ENCODE data around the gene DBNL. TPM values are rescaled to one million over a fixed set of nuclear protein-coding genes. Genes with fewer than 3 reads are reported as not detected.
"Not testable (repeated sequence)": the region's sequence is repeated elsewhere in the genome, so short reads cannot be mapped to it uniquely, and the experiment has no call there.

DBNL gene
- total RNA-seq (100 to 1,000 TPM in 1 of 2 donors, 10 to 100 TPM in 1; 91.1 to 104 TPM), total RNA-seq (208 to 280 reads per million in 2 donors)

DNA sequence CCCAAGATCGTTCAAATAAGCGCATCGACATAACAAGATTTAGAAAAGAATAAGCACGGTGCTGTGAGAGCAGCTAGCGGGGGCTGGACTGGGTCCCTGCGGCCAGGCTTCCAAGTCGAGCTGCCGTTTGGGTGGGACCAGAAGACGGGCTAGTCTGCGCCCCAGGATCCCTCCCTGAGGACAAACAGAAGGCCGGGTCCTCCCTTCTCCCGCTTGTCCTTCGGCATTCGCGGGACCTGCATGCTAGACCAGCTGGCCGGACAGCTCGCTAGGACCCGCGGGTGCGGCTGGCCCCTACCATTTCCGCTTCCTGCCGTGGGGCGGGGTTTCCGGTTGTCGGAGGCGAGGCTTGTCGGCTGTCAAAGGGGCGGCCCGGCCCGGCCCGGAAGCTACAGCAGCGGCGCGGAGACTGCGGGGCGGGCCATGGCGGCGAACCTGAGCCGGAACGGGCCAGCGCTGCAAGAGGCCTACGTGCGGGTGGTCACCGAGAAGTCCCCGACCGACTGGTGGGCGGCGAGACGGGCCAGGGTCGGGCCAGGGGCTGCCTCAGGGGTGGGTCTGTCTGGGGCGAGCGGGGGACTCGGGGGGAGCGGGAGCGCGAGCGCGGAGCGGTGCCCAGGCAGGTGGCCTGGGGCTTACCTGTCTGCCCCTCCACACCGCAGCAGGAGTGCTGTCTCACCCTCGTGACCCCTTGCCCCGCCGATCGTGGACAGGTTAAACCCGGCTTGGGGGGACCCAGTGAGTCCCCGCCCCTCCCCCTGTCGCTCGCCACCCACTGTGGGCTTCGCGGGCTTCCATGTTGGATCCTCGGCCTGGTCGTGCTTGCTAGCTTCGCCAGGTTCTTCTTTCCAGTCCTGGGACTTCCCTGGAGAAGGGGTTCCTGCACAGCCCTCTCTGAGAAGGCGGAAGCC, at the start of gene DBNL:
Gene DBNL (plus strand): TSS at position 388 of the 911 bp plus-strand sequence. CDS start 36 bp downstream, at position 424.
- Mint-ChIP-seq H3K36me3 (ENCODE audit: low read depth) (peaks cover 4% of the 10 kb centered on the region), H3K27ac (peak within 1 kb of the TSS; percentile 99), H3K4me1 (peaks cover 40% of the 10 kb centered on the region), H3K4me3 (peak within 1 kb of the TSS; percentile 95), H3K27me3 (no peaks in the 10 kb centered on the region)
- ATAC-seq (peak; percentile 65), DNase-seq (peak; percentile 78 to 82 (median 80))
- no peaks in the 10 kb centered on the region for H3K9me3 ChIP-seq (ENCODE audit: control insufficient read depth, low read length, poor library complexity, severe bottlenecking)

DNA sequence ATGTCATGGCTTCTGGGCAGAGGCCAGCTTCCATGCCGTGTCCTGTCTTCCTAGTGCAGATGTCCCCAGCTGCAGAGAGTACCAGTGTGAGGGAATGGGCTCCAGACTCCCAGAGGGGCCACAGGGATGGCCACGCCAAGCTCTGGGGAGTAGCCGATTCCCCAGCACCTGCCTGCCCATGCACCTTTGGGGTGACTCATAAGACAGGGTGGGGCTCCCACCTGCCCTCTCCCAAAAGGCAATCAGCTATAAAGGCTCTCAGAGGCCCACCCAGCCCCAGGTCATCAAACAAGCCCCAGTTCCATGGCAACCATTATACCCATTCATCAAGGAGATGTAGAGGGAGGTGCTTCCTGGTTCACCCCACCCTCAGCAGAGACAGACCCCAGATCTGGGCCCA, 47.0 kb upstream of the DBNL start, which contains the start of gene SPDYE1:
Gene SPDYE1 (plus strand): TSS at position 366 of the 400 bp plus-strand sequence. CDS start 2,053 bp downstream, outside the sequence.
- not testable (repeated sequence) for H3K4me3 Mint-ChIP-seq; DNase-seq; H3K36me3 Mint-ChIP-seq (ENCODE audit: low read depth); H3K9me3 ChIP-seq (ENCODE audit: control insufficient read depth, low read length, poor library complexity, severe bottlenecking); H3K27ac Mint-ChIP-seq; H3K27me3 Mint-ChIP-seq; ATAC-seq; H3K4me1 Mint-ChIP-seq

DNA sequence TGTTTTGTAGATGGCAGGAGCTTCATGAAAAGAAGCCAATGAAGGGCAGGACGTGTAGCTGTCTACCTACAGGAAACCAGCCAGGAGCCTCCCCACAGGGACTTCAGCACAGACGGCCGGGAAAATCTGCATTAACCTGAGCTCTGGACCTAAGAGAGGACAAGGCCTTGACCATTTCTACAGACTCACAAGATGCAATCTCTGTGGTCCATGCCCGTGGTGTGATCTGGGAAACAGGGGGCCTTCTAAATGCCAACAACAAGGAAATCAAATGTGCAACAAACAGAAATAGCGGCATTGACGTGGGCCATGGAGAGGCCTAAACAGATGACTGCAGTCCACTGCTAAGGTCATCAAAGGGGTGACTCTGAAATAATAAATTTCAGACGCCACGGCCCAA, 32.4 kb upstream of the DBNL start:
- H3K36me3 Mint-ChIP-seq (ENCODE audit: low read depth); H3K4me3 Mint-ChIP-seq; H3K27me3 Mint-ChIP-seq; DNase-seq; H3K27ac Mint-ChIP-seq; H3K4me1 Mint-ChIP-seq; H3K9me3 ChIP-seq (ENCODE audit: control insufficient read depth, low read length, poor library complexity, severe bottlenecking); ATAC-seq: not testable (repeated sequence)

DNA sequence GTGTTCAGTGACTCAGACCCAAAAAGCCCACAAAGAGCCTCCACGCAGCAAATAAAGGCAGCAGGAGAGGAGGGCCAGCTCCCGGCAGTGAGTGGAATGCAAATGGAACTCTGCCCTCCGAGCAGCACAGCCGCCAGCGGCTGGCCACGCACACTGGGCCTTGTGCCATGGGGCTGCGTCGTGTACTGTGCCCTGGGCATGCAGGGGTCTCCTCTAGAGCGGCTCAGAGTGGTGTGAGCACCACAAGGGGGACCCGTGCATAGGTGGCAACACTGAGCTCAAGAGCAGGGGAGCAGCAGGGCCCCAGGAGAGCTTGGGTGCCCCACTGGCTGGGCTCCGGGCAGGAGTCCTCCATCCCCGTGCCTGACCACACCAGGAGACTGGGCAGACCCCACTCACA, 29.4 kb upstream of the DBNL start:
- DNase-seq; H3K4me1 Mint-ChIP-seq; H3K4me3 Mint-ChIP-seq; ATAC-seq; H3K9me3 ChIP-seq (ENCODE audit: control insufficient read depth, low read length, poor library complexity, severe bottlenecking); H3K27ac Mint-ChIP-seq; H3K27me3 Mint-ChIP-seq; H3K36me3 Mint-ChIP-seq (ENCODE audit: low read depth): not testable (repeated sequence)

DNA sequence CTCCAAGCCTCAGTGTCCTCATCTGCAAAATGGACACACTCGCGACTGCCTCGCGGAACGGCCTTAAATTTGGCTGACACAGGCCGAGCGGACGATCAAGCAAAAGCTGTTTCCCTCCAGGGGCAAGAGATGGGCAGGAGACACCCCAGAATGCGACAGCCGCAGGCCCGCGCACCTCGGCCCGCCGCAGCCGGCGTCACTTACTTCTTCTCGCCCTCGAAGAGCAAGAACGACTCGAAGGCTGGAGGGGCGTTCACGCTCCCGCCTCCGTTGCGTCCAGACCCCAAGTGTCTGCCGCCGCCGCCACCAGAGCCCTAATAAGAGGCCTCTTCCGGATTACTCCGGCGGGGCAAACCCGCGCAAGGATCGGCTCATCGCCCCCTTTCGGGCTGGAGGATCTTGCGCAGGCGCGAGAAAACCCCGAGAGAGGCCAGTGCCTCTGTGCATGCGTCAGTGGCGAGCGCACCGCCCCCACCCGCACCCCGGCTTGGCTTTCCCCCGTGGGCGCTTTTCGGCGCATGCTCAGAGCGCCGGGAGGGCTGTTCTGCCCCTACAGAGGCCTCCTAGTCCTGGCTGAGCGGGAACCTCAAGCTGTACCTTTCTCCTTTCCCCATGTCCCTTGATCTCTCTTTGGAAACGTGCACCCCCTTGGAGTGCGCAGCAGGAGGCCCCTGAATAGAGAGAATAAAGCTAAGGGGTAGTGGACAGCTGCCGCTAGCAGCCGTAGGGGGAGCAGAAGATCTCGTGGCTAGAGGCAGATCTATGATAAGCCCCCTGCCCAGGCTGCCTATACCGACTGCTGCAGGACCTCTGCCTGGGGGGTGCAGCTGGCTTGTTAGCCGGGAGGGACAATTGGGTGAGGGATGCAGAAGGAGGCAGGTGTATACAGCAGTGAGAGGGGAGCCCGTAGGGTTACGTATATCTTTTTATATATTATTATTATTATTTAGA, 25.4 kb upstream of the DBNL start:
- ATAC-seq: peak; percentile 94
- not testable (repeated sequence) for H3K36me3 Mint-ChIP-seq (ENCODE audit: low read depth)
- H3K4me3 Mint-ChIP-seq: peak overlapping the region; percentile 88

DNA sequence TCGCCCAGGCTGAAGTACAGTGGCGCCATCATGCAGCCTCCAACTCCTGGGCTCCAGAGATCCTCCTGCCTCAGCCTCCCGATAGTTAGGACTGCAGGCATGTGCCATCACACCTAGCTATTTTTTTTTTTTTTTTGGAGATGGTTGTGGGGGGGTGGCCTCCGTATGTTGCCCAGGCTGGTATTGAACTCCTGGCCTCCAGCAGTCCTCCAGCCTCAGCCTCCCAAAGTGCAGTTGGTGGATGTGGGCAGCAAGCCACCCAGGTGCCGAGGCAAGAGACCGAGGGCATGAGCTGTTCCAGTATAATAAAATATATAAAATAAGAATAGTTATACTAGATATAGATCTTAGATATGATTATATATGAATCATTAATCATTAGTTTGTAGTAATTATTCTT, 24.7 kb upstream of the DBNL start:
- H3K9me3 ChIP-seq (ENCODE audit: control insufficient read depth, low read length, poor library complexity, severe bottlenecking); H3K27ac Mint-ChIP-seq; ATAC-seq; H3K4me1 Mint-ChIP-seq; H3K27me3 Mint-ChIP-seq; H3K36me3 Mint-ChIP-seq (ENCODE audit: low read depth); H3K4me3 Mint-ChIP-seq; DNase-seq: not testable (repeated sequence)

More for the DNA sequence above, 25.4 kb upstream of the DBNL start:
- peak; percentile 98 to 100 (median 99) for DNase-seq
- not testable (repeated sequence) for H3K4me1 Mint-ChIP-seq; H3K27me3 Mint-ChIP-seq; H3K9me3 ChIP-seq (ENCODE audit: control insufficient read depth, low read length, poor library complexity, severe bottlenecking)
- H3K27ac Mint-ChIP-seq: peak overlapping the region; percentile 89

DNA sequence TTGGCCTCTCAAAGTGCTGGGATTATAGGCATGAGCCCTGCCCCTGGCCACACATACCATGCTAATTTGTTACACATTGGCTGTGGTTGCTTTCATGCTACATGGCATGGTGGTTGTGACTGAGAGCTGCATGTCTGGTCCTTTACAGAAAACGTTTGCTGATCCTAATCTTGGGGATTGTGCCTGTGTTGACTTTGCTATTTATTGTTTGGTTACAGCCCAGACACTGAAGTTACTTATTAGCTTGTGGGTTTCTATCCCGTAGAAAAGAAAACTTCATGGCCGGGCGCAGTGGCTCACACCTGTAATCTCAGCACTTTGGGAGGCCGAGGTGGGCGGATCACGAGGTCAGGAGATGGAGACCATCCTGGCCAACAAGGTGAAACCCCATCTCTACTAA, 22.4 kb upstream of the DBNL start:
- not testable (repeated sequence) for H3K36me3 Mint-ChIP-seq (ENCODE audit: low read depth); H3K27me3 Mint-ChIP-seq; H3K9me3 ChIP-seq (ENCODE audit: control insufficient read depth, low read length, poor library complexity, severe bottlenecking); H3K27ac Mint-ChIP-seq; DNase-seq; H3K4me1 Mint-ChIP-seq; H3K4me3 Mint-ChIP-seq; ATAC-seq

DNA sequence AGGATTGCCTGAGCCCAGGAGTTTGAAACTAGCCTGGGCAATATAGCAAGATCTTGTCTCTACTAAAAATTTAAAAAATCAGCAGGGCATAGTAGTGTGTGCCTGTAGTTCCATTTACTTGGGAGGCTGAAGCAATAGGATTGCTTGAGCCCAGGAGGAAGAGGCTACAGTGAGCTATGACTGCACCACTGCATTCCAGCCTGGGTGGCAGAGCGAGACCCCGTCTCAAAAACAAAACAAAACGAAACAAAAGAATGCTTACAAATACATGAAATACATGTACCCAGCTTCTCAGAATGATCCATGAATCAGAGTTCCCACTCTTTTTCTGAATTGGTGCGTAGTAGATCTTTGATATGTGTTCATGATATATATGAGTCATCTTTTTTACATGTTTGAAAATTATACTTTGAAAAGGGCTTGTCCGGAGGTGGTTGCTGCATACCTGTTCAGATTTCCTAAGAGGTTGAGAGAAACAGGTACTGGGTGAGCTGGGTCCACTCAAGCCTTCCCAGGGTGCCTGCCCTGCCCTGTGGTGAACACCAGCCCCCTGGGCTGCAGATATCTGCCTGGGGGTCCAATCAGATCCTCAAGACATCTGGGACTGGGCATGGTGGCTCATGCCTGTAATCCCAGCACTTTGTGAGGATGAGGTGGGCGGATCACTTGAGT, 21.6 kb upstream of the DBNL start:
- H3K9me3 ChIP-seq (ENCODE audit: control insufficient read depth, low read length, poor library complexity, severe bottlenecking); H3K4me3 Mint-ChIP-seq; DNase-seq; H3K4me1 Mint-ChIP-seq; H3K27me3 Mint-ChIP-seq; H3K27ac Mint-ChIP-seq; ATAC-seq; H3K36me3 Mint-ChIP-seq (ENCODE audit: low read depth): not testable (repeated sequence)

DNA sequence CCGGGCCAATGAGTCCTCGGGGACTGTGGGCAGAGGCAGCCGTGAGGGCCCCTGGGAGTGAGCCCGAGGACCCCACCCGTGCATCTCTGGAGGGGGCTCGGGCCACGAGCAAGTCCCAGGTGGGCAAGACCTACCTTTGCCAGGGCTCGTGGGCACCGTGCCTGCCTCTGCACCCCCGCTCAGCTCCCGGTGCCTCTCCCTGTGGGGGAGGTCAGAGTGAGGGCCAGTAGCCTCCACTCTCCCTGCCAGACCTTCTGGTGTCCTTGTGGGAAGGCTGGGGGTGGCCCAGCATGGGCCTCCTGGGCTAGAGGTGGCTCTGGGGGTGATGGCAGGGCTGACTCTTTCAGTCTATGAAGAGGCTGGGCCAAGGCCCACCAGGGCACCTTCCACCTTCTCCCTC, 15.1 kb upstream of the DBNL start:
- not testable (repeated sequence) for H3K27me3 Mint-ChIP-seq; H3K36me3 Mint-ChIP-seq (ENCODE audit: low read depth); DNase-seq

DNA sequence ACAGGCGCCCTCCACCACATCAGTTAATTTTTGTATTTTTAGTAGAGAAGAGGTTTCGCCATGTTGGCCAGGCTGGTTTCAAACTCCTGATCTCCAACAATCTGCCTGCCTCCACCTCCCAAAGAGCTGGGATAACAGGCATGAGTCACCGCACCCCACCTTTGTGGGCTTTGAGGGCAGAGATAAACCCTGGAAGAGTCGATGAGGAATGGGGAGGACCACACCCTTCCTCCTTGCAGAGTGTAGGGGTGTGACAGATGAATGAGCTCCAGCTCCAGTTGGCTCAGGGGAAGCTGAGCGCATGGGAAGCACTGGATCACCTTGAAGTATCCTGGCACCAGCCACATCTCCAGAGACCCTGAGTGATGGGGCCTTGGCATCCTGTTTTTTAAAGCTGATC, 14.5 kb upstream of the DBNL start:
- not testable (repeated sequence) for H3K27me3 Mint-ChIP-seq; DNase-seq; H3K4me1 Mint-ChIP-seq; H3K36me3 Mint-ChIP-seq (ENCODE audit: low read depth); ATAC-seq; H3K9me3 ChIP-seq (ENCODE audit: control insufficient read depth, low read length, poor library complexity, severe bottlenecking); H3K4me3 Mint-ChIP-seq; H3K27ac Mint-ChIP-seq

More for the DNA sequence above, 15.1 kb upstream of the DBNL start:
- not testable (repeated sequence) for H3K4me3 Mint-ChIP-seq; ATAC-seq; H3K27ac Mint-ChIP-seq; H3K4me1 Mint-ChIP-seq; H3K9me3 ChIP-seq (ENCODE audit: control insufficient read depth, low read length, poor library complexity, severe bottlenecking)

DNA sequence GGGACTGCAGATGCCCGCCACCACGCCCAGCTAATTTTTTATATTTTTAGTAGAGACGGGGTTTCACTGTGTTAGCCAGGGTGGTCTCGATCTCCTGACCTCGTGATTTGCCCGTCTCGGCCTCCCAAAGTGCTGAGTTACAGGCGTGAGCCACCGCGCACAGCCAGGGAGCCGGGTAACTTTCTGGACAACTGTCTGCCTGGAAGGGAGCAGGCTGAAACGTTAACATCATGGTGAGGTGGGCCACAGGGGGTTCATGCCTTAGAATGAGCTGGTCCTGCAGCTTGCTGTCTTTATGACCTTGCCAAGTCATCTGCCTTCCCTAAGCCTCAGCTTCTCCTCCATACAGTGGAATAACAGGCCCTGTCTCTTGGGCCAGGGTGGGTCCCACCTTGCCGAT, 13.2 kb upstream of the DBNL start:
- H3K9me3 ChIP-seq (ENCODE audit: control insufficient read depth, low read length, poor library complexity, severe bottlenecking); H3K27me3 Mint-ChIP-seq; H3K36me3 Mint-ChIP-seq (ENCODE audit: low read depth); ATAC-seq; H3K4me1 Mint-ChIP-seq; H3K27ac Mint-ChIP-seq; H3K4me3 Mint-ChIP-seq; DNase-seq: not testable (repeated sequence)

DNA sequence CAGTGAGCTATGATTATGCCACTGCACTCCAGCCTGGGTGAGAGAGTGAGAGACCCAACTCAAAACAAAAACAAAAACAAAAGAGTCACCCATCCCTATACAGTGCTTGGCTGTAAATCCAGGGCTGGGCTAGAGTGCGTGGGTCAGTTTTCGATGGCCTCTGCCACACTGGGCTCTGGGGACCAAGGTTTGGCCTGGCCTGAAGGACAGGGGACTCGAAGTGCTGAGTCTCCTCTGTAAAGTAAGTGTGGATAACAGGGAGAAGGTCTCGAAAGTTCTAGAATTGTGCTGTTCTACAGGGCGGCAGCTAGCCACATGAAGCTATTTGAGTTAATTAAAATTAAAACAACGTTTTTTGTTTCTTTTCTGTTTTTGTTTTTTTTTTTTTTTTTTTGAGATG, 12.5 kb upstream of the DBNL start:
- H3K27ac Mint-ChIP-seq; H3K36me3 Mint-ChIP-seq (ENCODE audit: low read depth); H3K27me3 Mint-ChIP-seq; ATAC-seq; H3K4me1 Mint-ChIP-seq; DNase-seq; H3K9me3 ChIP-seq (ENCODE audit: control insufficient read depth, low read length, poor library complexity, severe bottlenecking); H3K4me3 Mint-ChIP-seq: not testable (repeated sequence)

All from T-helper 17 cell (primary cell).